ENCODE measurements around the gene STK17B.

STK17B gene

GRCh38 chr2:196214156-196214555 is 42.8 kb upstream of the STK17B start:
- Mint-ChIP-seq H3K4me3 (no peak overlapping the region), H3K27ac (no peak overlapping the region), H3K4me1 (no peaks in the 10 kb centered on the region), H3K36me3 (ENCODE audit: low read depth) (peaks cover 22% of the 10 kb centered on the region), H3K27me3 (ENCODE audit: low read depth) (no peaks in the 10 kb centered on the region), H3K9me3 (peaks cover 3% of the 10 kb centered on the region)
- TF ChIP-seq, protein P1, sequence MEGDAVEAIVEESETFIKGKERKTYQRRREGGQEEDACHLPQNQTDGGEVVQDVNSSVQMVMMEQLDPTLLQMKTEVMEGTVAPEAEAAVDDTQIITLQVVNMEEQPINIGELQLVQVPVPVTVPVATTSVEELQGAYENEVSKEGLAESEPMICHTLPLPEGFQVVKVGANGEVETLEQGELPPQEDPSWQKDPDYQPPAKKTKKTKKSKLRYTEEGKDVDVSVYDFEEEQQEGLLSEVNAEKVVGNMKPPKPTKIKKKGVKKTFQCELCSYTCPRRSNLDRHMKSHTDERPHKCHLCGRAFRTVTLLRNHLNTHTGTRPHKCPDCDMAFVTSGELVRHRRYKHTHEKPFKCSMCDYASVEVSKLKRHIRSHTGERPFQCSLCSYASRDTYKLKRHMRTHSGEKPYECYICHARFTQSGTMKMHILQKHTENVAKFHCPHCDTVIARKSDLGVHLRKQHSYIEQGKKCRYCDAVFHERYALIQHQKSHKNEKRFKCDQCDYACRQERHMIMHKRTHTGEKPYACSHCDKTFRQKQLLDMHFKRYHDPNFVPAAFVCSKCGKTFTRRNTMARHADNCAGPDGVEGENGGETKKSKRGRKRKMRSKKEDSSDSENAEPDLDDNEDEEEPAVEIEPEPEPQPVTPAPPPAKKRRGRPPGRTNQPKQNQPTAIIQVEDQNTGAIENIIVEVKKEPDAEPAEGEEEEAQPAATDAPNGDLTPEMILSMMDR (IDR thresholded peaks at IDR 0.05; ENCODE audit: unreplicated experiment in 3 of 3): no peak

- Mint-ChIP-seq H3K9me3 (peaks cover 3% of the 10 kb centered on the region), H3K27me3 (ENCODE audit: low read depth) (no peaks in the 10 kb centered on the region), H3K36me3 (ENCODE audit: low read depth) (peaks cover 27% of the 10 kb centered on the region), H3K4me1 (no peaks in the 10 kb centered on the region), H3K4me3 (no peak overlapping the region), H3K27ac (no peak overlapping the region)
- TF ChIP-seq, protein P1 (IDR thresholded peaks at IDR 0.05; ENCODE audit: unreplicated experiment in 3 of 3): no peak
Measured at GRCh38 chr2:196213252-196213980, 42.0 kb upstream of the STK17B start.

DNA sequence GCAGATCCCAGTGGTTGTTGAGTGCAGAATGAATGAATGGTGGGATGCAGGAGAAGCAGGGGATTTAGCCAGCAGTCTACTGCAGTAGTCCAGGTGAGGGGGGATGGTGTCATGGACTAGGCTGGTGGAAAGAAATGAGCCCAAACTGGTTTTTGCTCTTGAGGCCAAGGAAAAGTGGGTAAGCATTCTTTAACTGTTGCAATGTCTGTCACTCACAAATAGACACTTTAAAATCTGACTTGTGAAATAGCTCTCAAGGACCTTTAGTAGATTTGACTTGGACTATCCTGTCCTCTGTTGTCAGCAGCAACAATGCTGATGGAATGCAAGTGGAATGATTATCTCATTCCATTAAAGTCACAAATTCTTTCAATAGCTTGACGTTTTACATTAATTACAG is 37.5 kb upstream of the STK17B start:
- no peak overlapping the region for H3K4me3 Mint-ChIP-seq
- TF ChIP-seq, protein P1 (IDR thresholded peaks at IDR 0.05; ENCODE audit: unreplicated experiment in 3 of 3): no peak
- peaks cover 3% of the 10 kb centered on the region for H3K9me3 Mint-ChIP-seq
- no peak overlapping the region for H3K27ac Mint-ChIP-seq
- no peaks in the 10 kb centered on the region for H3K27me3 Mint-ChIP-seq (ENCODE audit: low read depth)
- peaks cover 16% of the 10 kb centered on the region for H3K4me1 Mint-ChIP-seq
- H3K36me3 Mint-ChIP-seq (ENCODE audit: low read depth): peaks cover 24% of the 10 kb centered on the region

DNA sequence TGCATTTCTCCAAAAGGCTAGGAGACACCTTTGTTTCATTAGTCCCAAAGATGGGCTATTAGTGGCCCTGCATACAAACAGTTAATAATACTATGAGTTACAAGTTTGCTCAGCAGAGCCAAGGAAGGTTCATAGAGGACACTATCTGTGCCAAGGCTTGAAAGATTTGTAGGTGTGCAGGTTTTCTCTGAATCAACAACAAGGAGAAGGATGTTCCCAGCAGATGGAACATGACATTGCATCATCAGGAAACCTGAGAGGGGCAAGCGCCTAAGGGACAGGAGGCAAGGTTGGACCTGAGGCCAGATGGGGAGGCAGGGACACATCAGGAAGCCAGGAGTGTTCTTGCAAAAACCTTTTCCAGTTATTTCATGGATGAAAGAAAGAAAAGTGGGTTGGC is 35.4 kb upstream of the STK17B start:
- Mint-ChIP-seq H3K9me3 (no peaks in the 10 kb centered on the region), H3K27ac (peak overlapping the region in 2 of 3 experiments; percentile 1 to 60), H3K27me3 (ENCODE audit: low read depth) (no peaks in the 10 kb centered on the region), H3K36me3 (ENCODE audit: low read depth) (peaks cover 15% of the 10 kb centered on the region), H3K4me3 (no peak overlapping the region), H3K4me1 (peaks cover 16% of the 10 kb centered on the region)
- TF ChIP-seq, protein P1 (IDR thresholded peaks at IDR 0.05; ENCODE audit: unreplicated experiment in 3 of 3): no peak

- H3K27ac Mint-ChIP-seq: peak overlapping the region; percentile 1 to 60 (median 60)
- no peaks in the 10 kb centered on the region for H3K27me3 Mint-ChIP-seq (ENCODE audit: low read depth)
- H3K4me1 Mint-ChIP-seq: peaks cover 16% of the 10 kb centered on the region
- no peak overlapping the region for H3K4me3 Mint-ChIP-seq
- no peaks in the 10 kb centered on the region for H3K9me3 Mint-ChIP-seq
- H3K36me3 Mint-ChIP-seq (ENCODE audit: low read depth): peaks cover 10% of the 10 kb centered on the region
- TF ChIP-seq, protein P1 (IDR thresholded peaks at IDR 0.05; ENCODE audit: unreplicated experiment in 3 of 3): no peak
Measured at GRCh38 chr2:196205881-196206435, 34.6 kb upstream of the STK17B start.
